ENCODE measurements around the gene MRTFA. TPM values are rescaled to one million over a fixed set of nuclear protein-coding genes. Genes with fewer than 3 reads are reported as not detected.
A peak's percentile ranks its signal among the peaks of the same experiment; 100 is the strongest.

MRTFA gene
- total RNA-seq, 1 donor from 2014 or later, result 52.1 TPM

- H3K4me3 ChIP-seq (ENCODE audit: low read depth, low read length), result no peak overlapping the region
- DNase-seq (ENCODE audit: low read depth), result no peak
- TF ChIP-seq CTCF (conservative IDR thresholded peaks at IDR 0.05; ENCODE audit: low read depth, low read length), result no peak
Observed at GRCh38 chr22:40595497-40596234, 40.9 kb downstream of the MRTFA start.

GRCh38 chr22:40594924-40595323 is 41.6 kb downstream of the MRTFA start:
- TF ChIP-seq CTCF (conservative IDR thresholded peaks at IDR 0.05; ENCODE audit: low read depth, low read length), result no peak
- peak; percentile 27 for DNase-seq (ENCODE audit: low read depth)
- H3K4me3 ChIP-seq (ENCODE audit: low read depth, low read length), result no peak overlapping the region

GRCh38 chr22:40594346-40594745 is 42.2 kb downstream of the MRTFA start:
- no peak for DNase-seq (ENCODE audit: low read depth)
- no peak for TF ChIP-seq CTCF (conservative IDR thresholded peaks at IDR 0.05; ENCODE audit: low read depth, low read length)

GRCh38 chr22:40593460-40594273 is 42.9 kb downstream of the MRTFA start:
- TF ChIP-seq CTCF (conservative IDR thresholded peaks at IDR 0.05; ENCODE audit: low read depth, low read length), result no peak
- H3K4me3 ChIP-seq (ENCODE audit: low read depth, low read length), result no peak overlapping the region
- DNase-seq (ENCODE audit: low read depth), result no peak

More at GRCh38 chr22:40594346-40594745, 42.2 kb downstream of the MRTFA start:
- no peak overlapping the region for H3K4me3 ChIP-seq (ENCODE audit: low read depth, low read length)

GRCh38 chr22:40592352-40593113 is 44.0 kb downstream of the MRTFA start:
- no peak overlapping the region for H3K4me3 ChIP-seq (ENCODE audit: low read depth, low read length)
- DNase-seq (ENCODE audit: low read depth), result no peak
- no peak for TF ChIP-seq CTCF (conservative IDR thresholded peaks at IDR 0.05; ENCODE audit: low read depth, low read length)

GRCh38 chr22:40588726-40589125 is 47.8 kb downstream of the MRTFA start:
- H3K4me3 ChIP-seq (ENCODE audit: low read depth, low read length), result no peak overlapping the region
- TF ChIP-seq CTCF (conservative IDR thresholded peaks at IDR 0.05; ENCODE audit: low read depth, low read length), result no peak
- no peak for DNase-seq (ENCODE audit: low read depth)
